Stimulated activated CD8-positive, alpha-beta memory T cell treated with anti-CD3 and anti-CD28 coated beads, Interleukin-7, amount 100 ng/mL, for 4 hours (primary cell): Measurements from ENCODE around the gene NPL.
A peak's percentile ranks its signal among the peaks of the same experiment; 100 is the strongest.

ENCODE experiments used
- DNase-seq, 2 donors: peaks; one replicate each; pipeline ENCODE4 v3.0.0-alpha.2; 2020; ENCODE audit warnings: low read depth in 2 of 2

The NPL gene

GRCh38 chr1:182789138-182790076, at the start of gene NPL:
Gene NPL (plus strand): TSS chr1:182789773. CDS start chr1:182794372, 4,599 bp downstream.
- DNase-seq = peak; percentile 63 to 82

- no peak for DNase-seq
Observed at GRCh38 chr1:182740120-182740519, 49.5 kb upstream of the NPL start.

GRCh38 chr1:182742780-182743179, 46.8 kb upstream of the NPL start:
- DNase-seq = no peak

DNA sequence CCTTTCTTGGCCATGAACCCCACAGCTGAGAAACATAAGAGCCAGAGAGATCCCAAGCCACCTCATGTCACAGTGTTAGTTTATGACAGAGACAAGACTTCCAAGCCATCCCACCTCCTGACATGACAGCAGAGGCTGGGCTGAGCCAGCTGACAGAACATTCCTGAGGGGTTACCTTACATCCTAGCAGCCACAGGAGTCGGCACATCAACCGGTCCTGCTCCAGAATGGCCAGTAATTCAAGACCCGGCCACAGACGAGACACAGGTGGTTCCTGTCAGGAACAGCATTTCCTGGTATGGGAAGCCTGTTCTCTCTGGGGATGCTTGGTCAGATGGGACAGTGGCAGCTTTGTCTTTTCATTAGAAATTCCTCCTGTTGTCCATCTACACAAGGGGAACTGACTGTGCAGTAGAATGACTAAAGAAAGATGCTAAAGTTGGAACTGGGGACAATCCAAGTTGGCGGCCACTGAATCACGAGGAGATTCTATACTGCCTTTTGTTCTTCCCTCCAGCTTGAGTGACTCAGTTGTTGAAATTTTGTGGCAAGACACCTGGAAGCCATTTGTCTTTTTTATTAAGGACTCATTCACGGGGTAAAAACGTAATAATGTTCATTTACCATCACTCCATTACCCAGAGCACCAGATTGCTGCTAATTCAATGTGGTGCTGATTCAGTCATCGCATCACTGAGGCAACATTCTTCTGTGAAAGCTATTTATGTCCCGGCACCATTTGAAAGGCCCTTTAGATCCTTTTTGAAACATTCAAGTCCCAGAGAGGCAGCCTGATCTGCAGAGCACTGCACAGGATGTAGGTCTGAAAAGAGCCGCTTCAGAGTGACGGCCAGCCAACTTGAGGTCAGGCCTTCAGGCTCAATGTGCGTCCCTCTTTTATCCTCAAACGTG, 37.2 kb upstream of the NPL start:
- no peak for DNase-seq

DNA sequence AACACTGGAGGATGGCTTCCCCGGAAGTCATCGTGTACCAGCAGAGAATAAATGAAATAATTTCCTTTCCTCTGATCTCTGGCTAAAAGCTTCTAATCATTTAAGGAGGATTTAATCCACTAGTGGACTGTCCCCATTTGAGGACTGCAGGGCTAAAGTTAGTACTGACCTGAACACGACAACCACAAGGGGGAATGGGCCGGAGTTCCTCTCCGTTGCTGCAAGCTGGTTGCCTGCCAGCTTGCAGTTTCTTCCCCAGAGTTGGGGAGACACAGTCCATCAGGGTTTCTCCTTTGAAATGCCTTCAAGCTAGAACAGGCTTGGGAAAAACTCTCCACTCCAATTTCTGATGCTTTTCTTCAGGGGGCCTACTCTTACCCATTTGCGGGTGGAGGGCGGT, 35.5 kb upstream of the NPL start:
- DNase-seq = no peak

GRCh38 chr1:182754543-182755314, 34.8 kb upstream of the NPL start:
- no peak for DNase-seq

GRCh38 chr1:182755632-182756031, 33.9 kb upstream of the NPL start:
- no peak for DNase-seq

DNA sequence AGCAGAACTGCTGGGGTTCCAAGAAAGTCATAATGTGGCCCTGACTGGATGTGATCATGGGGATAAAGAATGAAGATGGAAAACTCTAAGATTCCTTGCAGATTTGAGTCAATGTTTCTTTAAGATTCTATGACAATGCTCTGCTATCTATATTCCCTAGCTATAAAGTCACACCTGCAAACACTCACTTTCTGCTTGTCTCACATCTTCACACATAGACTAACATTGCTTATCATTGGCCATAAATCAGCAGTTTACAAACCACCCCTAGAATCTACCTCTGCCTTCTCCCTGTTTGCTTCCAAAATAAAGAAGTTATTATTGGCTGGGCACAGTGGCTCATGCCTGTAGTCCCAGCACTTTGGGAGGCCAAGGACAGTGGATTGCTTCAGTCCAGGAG, 33.1 kb upstream of the NPL start:
- no peak for DNase-seq

DNA sequence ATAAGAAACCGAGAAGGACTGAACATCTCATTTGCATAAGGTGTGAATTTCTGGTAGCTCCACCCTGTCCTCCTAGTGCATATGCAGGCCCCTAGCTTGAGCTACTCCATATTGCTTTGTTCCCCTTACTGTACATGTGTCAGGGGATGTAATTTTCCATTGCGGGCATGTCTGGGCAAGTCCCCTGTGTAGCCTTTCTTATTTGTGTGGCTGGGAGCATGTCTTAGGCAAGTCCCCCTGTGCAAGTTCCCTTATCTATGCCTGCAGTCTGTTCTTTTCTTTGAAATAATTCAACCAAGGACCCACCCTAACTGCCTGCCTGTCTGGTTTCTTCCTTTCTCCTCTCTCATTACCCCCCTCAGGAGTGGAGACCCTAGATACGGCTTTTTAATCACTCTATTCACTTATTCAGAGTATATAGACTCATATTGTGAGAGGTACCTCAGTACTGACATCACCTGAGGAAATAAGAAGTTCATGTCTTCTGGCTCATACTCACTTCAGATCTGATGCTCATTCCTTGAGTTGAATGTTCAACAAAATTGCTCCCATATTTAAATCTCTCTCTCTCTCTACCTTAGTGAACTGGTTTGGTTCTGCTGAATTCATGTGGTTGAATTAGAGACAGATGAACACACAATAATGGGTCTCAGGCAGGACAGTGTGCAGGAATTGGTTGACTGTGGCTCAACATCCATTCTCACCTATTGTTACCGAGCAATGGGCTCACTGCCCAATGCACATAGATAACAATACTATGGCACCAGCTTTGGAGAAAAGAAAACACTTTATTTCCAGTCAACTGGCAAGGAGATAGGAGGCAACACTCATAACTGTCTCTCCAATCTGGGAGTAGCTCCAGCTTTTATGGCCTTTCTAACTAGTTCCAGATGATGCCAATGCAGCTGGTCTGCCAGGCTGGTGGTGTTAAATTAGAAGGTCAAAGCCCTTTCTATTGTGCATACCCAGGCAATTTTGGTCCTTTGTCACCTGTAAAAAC, 27.9 kb upstream of the NPL start:
- DNase-seq = no peak

GRCh38 chr1:182762536-182762935, 27.0 kb upstream of the NPL start:
- DNase-seq = no peak

GRCh38 chr1:182764029-182764727, 25.4 kb upstream of the NPL start:
- DNase-seq = no peak

GRCh38 chr1:182765391-182765790, 24.2 kb upstream of the NPL start:
- no peak for DNase-seq

DNA sequence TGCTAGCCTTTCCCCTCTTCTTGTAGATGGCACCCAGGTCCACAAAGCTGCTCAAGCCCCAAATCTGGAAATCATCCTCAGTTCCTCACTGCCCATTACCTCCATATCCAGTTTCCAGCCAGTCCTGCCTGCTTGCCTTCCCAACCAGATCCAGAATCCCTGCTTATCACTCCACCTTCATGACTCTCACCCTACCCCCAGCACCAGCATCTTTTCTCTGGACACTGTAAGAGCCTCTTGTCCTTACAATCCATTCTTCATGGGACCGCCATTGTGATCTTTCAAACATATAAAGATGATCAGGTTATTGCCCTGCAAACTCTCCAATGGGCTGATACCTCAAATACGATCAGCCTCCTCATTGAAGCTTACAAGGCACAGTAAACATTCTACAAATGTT, 23.5 kb upstream of the NPL start:
- DNase-seq = no peak

DNA sequence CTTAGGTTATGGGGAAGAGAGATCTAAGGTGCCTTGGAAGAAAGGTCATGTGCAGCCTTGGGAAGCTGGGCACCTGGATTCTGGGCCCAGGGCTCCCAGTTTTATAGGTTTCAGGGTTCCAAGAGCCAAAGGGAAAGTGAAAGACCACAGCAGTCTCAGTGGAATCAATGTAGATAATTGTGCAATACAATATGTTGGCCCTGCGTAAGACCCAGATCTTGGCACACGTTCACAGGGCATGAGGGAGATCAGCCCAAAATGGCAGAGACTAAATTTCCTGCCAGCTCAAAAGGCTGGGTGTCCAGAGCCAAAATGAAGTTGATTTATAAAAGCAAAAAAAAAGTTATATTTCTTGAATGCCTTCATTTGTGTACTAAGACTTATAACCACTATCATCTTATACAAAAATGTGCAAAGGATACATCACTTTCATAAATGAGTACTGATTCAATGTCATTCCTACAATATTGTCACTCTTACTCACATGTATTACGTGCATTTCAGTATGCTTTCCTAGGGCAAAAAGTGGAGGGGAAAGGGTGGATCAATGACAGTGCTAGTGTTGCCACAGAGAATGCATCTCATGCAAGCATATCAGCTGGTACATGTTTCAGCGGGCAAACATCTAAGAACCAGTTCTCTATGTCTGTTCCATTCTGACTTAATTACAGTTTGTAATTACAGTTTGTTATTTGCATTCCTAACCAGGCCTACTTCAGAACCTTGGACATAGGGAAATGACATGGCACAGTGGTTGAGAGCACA, 22.5 kb upstream of the NPL start:
- no peak for DNase-seq

DNA sequence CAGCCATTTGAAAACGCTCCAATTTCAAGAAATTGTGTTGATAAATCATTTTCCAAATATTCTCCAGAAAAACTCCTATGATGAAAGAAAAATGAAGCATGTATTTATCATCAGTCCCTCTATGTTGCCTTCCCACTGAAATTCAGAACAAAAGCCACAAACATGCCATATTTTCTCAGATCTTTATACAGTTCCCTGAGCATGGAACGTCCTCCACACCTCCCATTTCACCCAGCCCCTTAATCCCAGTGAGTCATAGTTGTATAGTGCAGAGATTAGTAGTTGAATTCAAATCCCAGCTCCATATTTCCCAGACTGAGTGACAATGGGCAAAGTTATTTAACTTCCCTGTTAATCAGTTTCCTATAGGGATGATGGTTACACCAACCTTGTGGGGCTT, 20.6 kb upstream of the NPL start:
- DNase-seq = no peak

- no peak for DNase-seq
Observed at GRCh38 chr1:182770232-182770631, 19.3 kb upstream of the NPL start.

- DNase-seq = no peak
Observed at GRCh38 chr1:182771187-182771984, 18.2 kb upstream of the NPL start.

DNA sequence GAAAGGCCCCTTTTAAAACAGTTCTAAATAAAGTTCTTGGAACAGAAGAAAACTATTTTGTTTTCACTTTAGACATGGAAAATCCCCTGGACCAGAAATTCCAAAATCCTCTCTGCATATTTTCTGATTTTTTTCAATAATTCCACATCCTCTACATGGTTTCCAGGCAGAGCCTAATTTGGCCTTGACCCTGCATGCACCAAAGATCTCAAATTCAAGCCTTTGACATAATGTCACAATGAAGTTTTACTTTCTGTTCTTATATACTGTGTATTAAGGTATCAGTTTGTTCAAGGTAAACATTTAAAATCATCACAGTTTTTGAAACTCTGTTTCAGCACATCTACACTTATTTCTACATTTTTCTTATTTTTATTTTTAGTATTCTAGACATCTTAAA, 12.2 kb upstream of the NPL start:
- DNase-seq = no peak
